ENCODE data around the gene LUM.

GRCh38 chr12:91144053-91144452 is 32.8 kb upstream of the LUM start:
- TF ChIP-seq GABPA (IDR thresholded peaks at IDR 0.05 in 1 of 2, conservative IDR thresholded peaks at IDR 0.05 in 1 of 2): no peak
- TF ChIP-seq CTCF (IDR thresholded peaks at IDR 0.05; ENCODE audit: low read depth, low read length, missing input control): no peak
- TF ChIP-seq RAD21 (IDR thresholded peaks at IDR 0.05): no peak
- no peak for TF ChIP-seq FOXA1 (IDR thresholded peaks at IDR 0.05)
- TF ChIP-seq, protein P1, sequence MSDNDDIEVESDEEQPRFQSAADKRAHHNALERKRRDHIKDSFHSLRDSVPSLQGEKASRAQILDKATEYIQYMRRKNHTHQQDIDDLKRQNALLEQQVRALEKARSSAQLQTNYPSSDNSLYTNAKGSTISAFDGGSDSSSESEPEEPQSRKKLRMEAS (IDR thresholded peaks at IDR 0.05): no peak
- TF ChIP-seq, protein P2, sequence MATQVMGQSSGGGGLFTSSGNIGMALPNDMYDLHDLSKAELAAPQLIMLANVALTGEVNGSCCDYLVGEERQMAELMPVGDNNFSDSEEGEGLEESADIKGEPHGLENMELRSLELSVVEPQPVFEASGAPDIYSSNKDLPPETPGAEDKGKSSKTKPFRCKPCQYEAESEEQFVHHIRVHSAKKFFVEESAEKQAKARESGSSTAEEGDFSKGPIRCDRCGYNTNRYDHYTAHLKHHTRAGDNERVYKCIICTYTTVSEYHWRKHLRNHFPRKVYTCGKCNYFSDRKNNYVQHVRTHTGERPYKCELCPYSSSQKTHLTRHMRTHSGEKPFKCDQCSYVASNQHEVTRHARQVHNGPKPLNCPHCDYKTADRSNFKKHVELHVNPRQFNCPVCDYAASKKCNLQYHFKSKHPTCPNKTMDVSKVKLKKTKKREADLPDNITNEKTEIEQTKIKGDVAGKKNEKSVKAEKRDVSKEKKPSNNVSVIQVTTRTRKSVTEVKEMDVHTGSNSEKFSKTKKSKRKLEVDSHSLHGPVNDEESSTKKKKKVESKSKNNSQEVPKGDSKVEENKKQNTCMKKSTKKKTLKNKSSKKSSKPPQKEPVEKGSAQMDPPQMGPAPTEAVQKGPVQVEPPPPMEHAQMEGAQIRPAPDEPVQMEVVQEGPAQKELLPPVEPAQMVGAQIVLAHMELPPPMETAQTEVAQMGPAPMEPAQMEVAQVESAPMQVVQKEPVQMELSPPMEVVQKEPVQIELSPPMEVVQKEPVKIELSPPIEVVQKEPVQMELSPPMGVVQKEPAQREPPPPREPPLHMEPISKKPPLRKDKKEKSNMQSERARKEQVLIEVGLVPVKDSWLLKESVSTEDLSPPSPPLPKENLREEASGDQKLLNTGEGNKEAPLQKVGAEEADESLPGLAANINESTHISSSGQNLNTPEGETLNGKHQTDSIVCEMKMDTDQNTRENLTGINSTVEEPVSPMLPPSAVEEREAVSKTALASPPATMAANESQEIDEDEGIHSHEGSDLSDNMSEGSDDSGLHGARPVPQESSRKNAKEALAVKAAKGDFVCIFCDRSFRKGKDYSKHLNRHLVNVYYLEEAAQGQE (IDR thresholded peaks at IDR 0.05): no peak
- TF ChIP-seq SP1 (IDR thresholded peaks at IDR 0.05): no peak
- no peak for TF ChIP-seq ATF3 (IDR thresholded peaks at IDR 0.05)
- no peak for TF ChIP-seq ZBTB33 (IDR thresholded peaks at IDR 0.05)
- TF ChIP-seq TAF1 (conservative IDR thresholded peaks at IDR 0.05): no peak
- TF ChIP-seq YY1 (IDR thresholded peaks at IDR 0.05): no peak
- no peak for TF ChIP-seq HNF4G (IDR thresholded peaks at IDR 0.05)
- TF ChIP-seq JUND (IDR thresholded peaks at IDR 0.05): no peak

All from liver (tissue), 3 donors.